HepG2 (cell line): ENCODE data around the gene PIKFYVE.

Experiments
- BCL6 ChIP-seq: IDR thresholded peaks from 2 replicates; pipeline ENCODE4 v1.6.1; 2016; ENCODE audit warnings: missing genetic modification reagents, missing compliant biosample characterization
- EP300 ChIP-seq, 3 experiments: sonication (generic) in 1 of 3; formaldehyde crosslinking in 1 of 3; IDR thresholded peaks; 2 replicates each; pipeline versions ENCODE4 v1.5.1 to v1.6.1; 2011 to 2020; ENCODE audit warnings: low read depth in 2 of 3, low read length in 2 of 3, borderline replicate concordance in 1 of 3, improper control_type of control experiment in 1 of 3, mild to moderate bottlenecking in 1 of 3, missing genetic modification reagents in 1 of 3, moderate library complexity in 1 of 3
- GABPA ChIP-seq, 2 experiments: IDR thresholded peaks; 2 replicates each; pipeline ENCODE4 v1.6.1; 2011 to 2016; ENCODE audit warnings: low read depth in 2 of 2, low read length in 1 of 2, missing biosample characterization in 1 of 2, missing genetic modification characterization in 1 of 2
- MNT ChIP-seq: fragments of 450-650 bp; IDR thresholded peaks from 2 replicates; pipeline ENCODE4 v1.6.1; 2016
- SIN3B ChIP-seq: fragments of 150-350 bp; IDR thresholded peaks from 2 replicates; pipeline ENCODE4 v1.6.1; 2014; ENCODE audit warnings: low read length
- SP1 ChIP-seq, 2 experiments: fragments of 450-650 bp in 1 of 2; sonication (generic) in 1 of 2; formaldehyde crosslinking in 1 of 2; IDR thresholded peaks; 2 replicates each; pipeline versions ENCODE4 v1.4.0 to v1.6.1; 2016 to 2020; ENCODE audit warnings: missing genetic modification reagents in 1 of 2
- SSRP1 ChIP-seq: IDR thresholded peaks from 2 replicates; pipeline ENCODE4 v1.6.1; 2016; ENCODE audit warnings: control low read depth
- TBL1XR1 ChIP-seq: fragments of 150-350 bp; IDR thresholded peaks from 2 replicates; pipeline ENCODE4 v1.6.1; 2014; ENCODE audit warnings: borderline replicate concordance, low read length; ENCODE audit not compliant: partially characterized antibody
- ZNF232 ChIP-seq: sonication (generic); formaldehyde crosslinking; IDR thresholded peaks from 2 replicates; pipeline ENCODE4 v1.4.0; 2020; ENCODE audit warnings: missing genetic modification reagents, borderline replicate concordance
- ZNF24 ChIP-seq: fragments of 450-650 bp; IDR thresholded peaks from 2 replicates; pipeline ENCODE4 v1.6.1; 2017; ENCODE audit warnings: antibody characterized with exemption, mild to moderate bottlenecking
- TF ChIP-seq, protein P1 (sequence below): sonication (generic); formaldehyde crosslinking; IDR thresholded peaks from 2 replicates; pipeline ENCODE4 v1.4.0; 2020; ENCODE audit warnings: mild to moderate bottlenecking, missing genetic modification reagents

GRCh38 chr2:208399201-208399600 lies 133.1 kb downstream of the PIKFYVE start:
- TF ChIP-seq ZNF24 (no peak), EP300 (IDR thresholded peaks at IDR 0.05; ENCODE audit: low read depth in 2 of 2, low read length in 2 of 2) (no peak), EP300 (CRISPR knock-in tag; IDR thresholded peaks at IDR 0.05; ENCODE audit: borderline replicate concordance) (no peak), MNT (no peak), BCL6 (CRISPR knock-in tag) (no peak), SP1 (IDR thresholded peaks at IDR 0.05) (no peak), SP1 (CRISPR knock-in tag; IDR thresholded peaks at IDR 0.05) (no peak), GABPA (IDR thresholded peaks at IDR 0.05; ENCODE audit: low read depth, low read length) (no peak), GABPA (CRISPR knock-in tag; IDR thresholded peaks at IDR 0.05; ENCODE audit: low read depth) (no peak), SIN3B (no peak), SSRP1 (CRISPR knock-in tag) (no peak), TBL1XR1 (no peak), ZNF232 (CRISPR knock-in tag) (no peak)
- TF ChIP-seq, protein P1, sequence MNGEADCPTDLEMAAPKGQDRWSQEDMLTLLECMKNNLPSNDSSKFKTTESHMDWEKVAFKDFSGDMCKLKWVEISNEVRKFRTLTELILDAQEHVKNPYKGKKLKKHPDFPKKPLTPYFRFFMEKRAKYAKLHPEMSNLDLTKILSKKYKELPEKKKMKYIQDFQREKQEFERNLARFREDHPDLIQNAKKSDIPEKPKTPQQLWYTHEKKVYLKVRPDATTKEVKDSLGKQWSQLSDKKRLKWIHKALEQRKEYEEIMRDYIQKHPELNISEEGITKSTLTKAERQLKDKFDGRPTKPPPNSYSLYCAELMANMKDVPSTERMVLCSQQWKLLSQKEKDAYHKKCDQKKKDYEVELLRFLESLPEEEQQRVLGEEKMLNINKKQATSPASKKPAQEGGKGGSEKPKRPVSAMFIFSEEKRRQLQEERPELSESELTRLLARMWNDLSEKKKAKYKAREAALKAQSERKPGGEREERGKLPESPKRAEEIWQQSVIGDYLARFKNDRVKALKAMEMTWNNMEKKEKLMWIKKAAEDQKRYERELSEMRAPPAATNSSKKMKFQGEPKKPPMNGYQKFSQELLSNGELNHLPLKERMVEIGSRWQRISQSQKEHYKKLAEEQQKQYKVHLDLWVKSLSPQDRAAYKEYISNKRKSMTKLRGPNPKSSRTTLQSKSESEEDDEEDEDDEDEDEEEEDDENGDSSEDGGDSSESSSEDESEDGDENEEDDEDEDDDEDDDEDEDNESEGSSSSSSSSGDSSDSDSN (CRISPR knock-in tag), result no peak
